ENCODE measurements around the gene POLR2L.

DNA sequence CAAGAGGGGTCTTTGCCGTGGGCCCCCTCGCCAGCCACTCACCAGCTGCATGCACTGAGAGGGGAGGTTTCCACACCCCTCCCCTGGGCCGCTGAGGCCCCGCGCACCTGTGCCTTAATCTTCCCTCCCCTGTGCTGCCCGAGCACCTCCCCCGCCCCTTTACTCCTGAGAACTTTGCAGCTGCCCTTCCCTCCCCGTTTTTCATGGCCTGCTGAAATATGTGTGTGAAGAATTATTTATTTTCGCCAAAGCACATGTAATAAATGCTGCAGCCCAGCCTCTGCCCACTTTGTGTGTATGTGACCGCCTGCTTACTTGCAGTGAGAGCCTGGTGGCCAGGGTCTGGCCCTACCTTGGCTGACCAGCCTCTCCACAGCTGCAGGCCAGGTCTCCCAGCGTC is 17.4 kb downstream of the POLR2L start:
- TF ChIP-seq, protein P1, sequence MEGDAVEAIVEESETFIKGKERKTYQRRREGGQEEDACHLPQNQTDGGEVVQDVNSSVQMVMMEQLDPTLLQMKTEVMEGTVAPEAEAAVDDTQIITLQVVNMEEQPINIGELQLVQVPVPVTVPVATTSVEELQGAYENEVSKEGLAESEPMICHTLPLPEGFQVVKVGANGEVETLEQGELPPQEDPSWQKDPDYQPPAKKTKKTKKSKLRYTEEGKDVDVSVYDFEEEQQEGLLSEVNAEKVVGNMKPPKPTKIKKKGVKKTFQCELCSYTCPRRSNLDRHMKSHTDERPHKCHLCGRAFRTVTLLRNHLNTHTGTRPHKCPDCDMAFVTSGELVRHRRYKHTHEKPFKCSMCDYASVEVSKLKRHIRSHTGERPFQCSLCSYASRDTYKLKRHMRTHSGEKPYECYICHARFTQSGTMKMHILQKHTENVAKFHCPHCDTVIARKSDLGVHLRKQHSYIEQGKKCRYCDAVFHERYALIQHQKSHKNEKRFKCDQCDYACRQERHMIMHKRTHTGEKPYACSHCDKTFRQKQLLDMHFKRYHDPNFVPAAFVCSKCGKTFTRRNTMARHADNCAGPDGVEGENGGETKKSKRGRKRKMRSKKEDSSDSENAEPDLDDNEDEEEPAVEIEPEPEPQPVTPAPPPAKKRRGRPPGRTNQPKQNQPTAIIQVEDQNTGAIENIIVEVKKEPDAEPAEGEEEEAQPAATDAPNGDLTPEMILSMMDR (conservative IDR thresholded peaks at IDR 0.05; ENCODE audit: low read depth, low read length): no peak
- TF ChIP-seq EZH2 (IDR thresholded peaks at IDR 0.05; ENCODE audit: borderline replicate concordance, low read depth, low read length, poor library complexity, severe bottlenecking): no peak

Measured in A673 (cell line).